Panc1 (cell line): Measurements from ENCODE around the gene ENGASE. TPM values are rescaled to one million over a fixed set of nuclear protein-coding genes. Genes with fewer than 3 reads are reported as not detected.

Experiments used
- ATAC-seq: fragments of 200-7000 bp; cut with Tn5 transposase; 2 replicates; pipeline ENCODE4 v1.9.1; 2020; ENCODE audit warnings: mild to moderate bottlenecking, moderate library complexity
- BruUV-seq: library from RNA; stranded (reverse); fragments of 400-500 nt; replicated peaks from 2 replicates; lab custom pipeline; 2021; lab: Mats Ljungman, UMichigan
- CTCF ChIA-PET: fragments of 300-600 bp; sonication (Branson Sonifier 250); formaldehyde crosslinking; loops from one replicate; lab custom pipeline; 2022; ENCODE audit warnings: antibody characterized with exemption; lab: Charles Lee
- POLR2A ChIA-PET: fragments of 300-600 bp; sonication (Branson Sonifier 250); formaldehyde crosslinking; loops from one replicate; lab custom pipeline; 2022; ENCODE audit warnings: antibody characterized with exemption; lab: Charles Lee
- DNase-seq: peaks from one replicate; pipeline ENCODE4 v3.0.0-alpha.2; 2010; ENCODE audit warnings: low read depth, low spot score
- H3K27ac ChIP-seq: 2 replicates; pipeline ENCODE4 v1.5.1; 2011; ENCODE audit warnings: mild to moderate bottlenecking, low read length, inconsistent platforms
- H3K27me3 ChIP-seq: fragments of 200-500 bp; sonication (Bioruptor generic); 2 replicates; pipeline ENCODE4 v1.6.0; 2014; ENCODE audit warnings: low read length, inconsistent platforms; ENCODE audit not compliant: control insufficient read depth, insufficient read depth
- H3K36me3 ChIP-seq: fragments of 200-500 bp; sonication (Bioruptor generic); 2 replicates; pipeline ENCODE4 v1.5.1; 2014; ENCODE audit warnings: inconsistent platforms, mild to moderate bottlenecking, low read length, moderate library complexity; ENCODE audit not compliant: control insufficient read depth, insufficient read depth
- H3K4me1 ChIP-seq: 2 replicates; pipeline ENCODE4 v1.5.1; 2011; ENCODE audit warnings: inconsistent platforms, mild to moderate bottlenecking, low read length, moderate library complexity; ENCODE audit not compliant: control insufficient read depth, insufficient read depth
- H3K4me3 ChIP-seq, 2 experiments: 2 replicates each; pipeline ENCODE4 v1.5.1; 2011 to 2012; ENCODE audit warnings: low read depth in 2 of 2, low read length in 2 of 2, mild to moderate bottlenecking in 2 of 2, inconsistent platforms in 1 of 2, moderate library complexity in 1 of 2
- H3K9me3 ChIP-seq: fragments of 200-500 bp; sonication (Bioruptor generic); 2 replicates; pipeline ENCODE4 v1.5.1; 2014; ENCODE audit warnings: low read depth, mild to moderate bottlenecking, inconsistent platforms, low read length, moderate library complexity; ENCODE audit not compliant: control insufficient read depth, insufficient read depth
- CTCF ChIP-seq: fragments of 450-650 bp; IDR thresholded peaks from 2 replicates; pipeline ENCODE4 v1.5.1; 2017; ENCODE audit warnings: mild to moderate bottlenecking
- POLR2AphosphoS5 ChIP-seq: IDR thresholded peaks from 2 replicates; pipeline ENCODE4 v1.6.1; 2012; ENCODE audit warnings: mild to moderate bottlenecking, low read depth, low read length, moderate library complexity
- SIN3A ChIP-seq: IDR thresholded peaks from 2 replicates; pipeline ENCODE4 v1.6.1; 2012; ENCODE audit warnings: low read depth, mild to moderate bottlenecking, low read length, moderate library complexity, borderline replicate concordance; ENCODE audit not compliant: insufficient read depth
- TCF7L2 ChIP-seq: IDR thresholded peaks from 2 replicates; pipeline ENCODE4 v1.6.1; 2011; ENCODE audit warnings: mild to moderate bottlenecking, low read depth, low read length, inconsistent platforms
- in situ Hi-C: cut with HindIII; loops from 2 replicates; pipeline ENCODE4 v1.10.0; 2016; ENCODE audit warnings: low sequenced_read_pairs, low pct_unique_long_range_greater_than_20kb
- intact Hi-C: fragments of 100-400 bp; cut with micrococcal nuclease; formaldehyde crosslinking; loops from one replicate; pipeline ENCODE4 v1.10.0; 2022; ENCODE audit not compliant: unreplicated experiment
- total RNA-seq: library from RNA; stranded (reverse); gene quantifications from one replicate; pipeline ENCODE4 v1.2.1, GENCODE V29; 2021; ENCODE audit not compliant: unreplicated experiment
- TF ChIP-seq, protein P1 (sequence below), 2 experiments: IDR thresholded peaks; 2 replicates each; pipeline ENCODE4 v1.6.1; 2011 to 2012; ENCODE audit warnings: low read depth in 2 of 2, control low read depth in 1 of 2, low read length in 1 of 2, mild to moderate bottlenecking in 1 of 2, moderate library complexity in 1 of 2; ENCODE audit not compliant: insufficient read depth in 1 of 2

The ENGASE gene
- total RNA-seq, 1 experiment from 2014 or later, result 32.3 TPM

- no peaks in the 10 kb centered on the region for H3K36me3 ChIP-seq
- no peaks in the 10 kb centered on the region; the same call in 1 of the 2 replicates for H3K27me3 ChIP-seq
- ChIA-PET POLR2A (no interaction called here), CTCF (interaction anchor here (0.5 kb wide), 1 partner anchor 9 kb away, joined by 3 read pairs; no protein-coding TSS in a partner anchor)
- H3K27ac ChIP-seq, result no peak overlapping the region
- no peaks in the 10 kb centered on the region for H3K4me1 ChIP-seq
- no peak overlapping the region for H3K4me3 ChIP-seq
- intact Hi-C loops (no loop called here), in situ Hi-C loops (no loop called here)
- H3K9me3 ChIP-seq, result no peaks in the 10 kb centered on the region
- no peak for DNase-seq
- no peak for TF ChIP-seq CTCF
- no peak for TF ChIP-seq SIN3A
- TF ChIP-seq POLR2AphosphoS5, result no peak
- TF ChIP-seq, protein P1, sequence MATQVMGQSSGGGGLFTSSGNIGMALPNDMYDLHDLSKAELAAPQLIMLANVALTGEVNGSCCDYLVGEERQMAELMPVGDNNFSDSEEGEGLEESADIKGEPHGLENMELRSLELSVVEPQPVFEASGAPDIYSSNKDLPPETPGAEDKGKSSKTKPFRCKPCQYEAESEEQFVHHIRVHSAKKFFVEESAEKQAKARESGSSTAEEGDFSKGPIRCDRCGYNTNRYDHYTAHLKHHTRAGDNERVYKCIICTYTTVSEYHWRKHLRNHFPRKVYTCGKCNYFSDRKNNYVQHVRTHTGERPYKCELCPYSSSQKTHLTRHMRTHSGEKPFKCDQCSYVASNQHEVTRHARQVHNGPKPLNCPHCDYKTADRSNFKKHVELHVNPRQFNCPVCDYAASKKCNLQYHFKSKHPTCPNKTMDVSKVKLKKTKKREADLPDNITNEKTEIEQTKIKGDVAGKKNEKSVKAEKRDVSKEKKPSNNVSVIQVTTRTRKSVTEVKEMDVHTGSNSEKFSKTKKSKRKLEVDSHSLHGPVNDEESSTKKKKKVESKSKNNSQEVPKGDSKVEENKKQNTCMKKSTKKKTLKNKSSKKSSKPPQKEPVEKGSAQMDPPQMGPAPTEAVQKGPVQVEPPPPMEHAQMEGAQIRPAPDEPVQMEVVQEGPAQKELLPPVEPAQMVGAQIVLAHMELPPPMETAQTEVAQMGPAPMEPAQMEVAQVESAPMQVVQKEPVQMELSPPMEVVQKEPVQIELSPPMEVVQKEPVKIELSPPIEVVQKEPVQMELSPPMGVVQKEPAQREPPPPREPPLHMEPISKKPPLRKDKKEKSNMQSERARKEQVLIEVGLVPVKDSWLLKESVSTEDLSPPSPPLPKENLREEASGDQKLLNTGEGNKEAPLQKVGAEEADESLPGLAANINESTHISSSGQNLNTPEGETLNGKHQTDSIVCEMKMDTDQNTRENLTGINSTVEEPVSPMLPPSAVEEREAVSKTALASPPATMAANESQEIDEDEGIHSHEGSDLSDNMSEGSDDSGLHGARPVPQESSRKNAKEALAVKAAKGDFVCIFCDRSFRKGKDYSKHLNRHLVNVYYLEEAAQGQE (IDR thresholded peaks at IDR 0.05; ENCODE audit: insufficient read depth in 1 of 2, low read depth in 2 of 2, low read length in 1 of 2), result no peak
- no peak for TF ChIP-seq TCF7L2
- no TSS peak for BruUV-seq
- ATAC-seq, result no peak
Measured at GRCh38 chr17:79108870-79109269, 34.2 kb downstream of the ENGASE start.

- Histone ChIP-seq H3K27me3 (no peaks in the 10 kb centered on the region; the same call in 1 of the 2 replicates), H3K9me3 (no peaks in the 10 kb centered on the region), H3K27ac (no peak overlapping the region), H3K4me3 (no peak overlapping the region), H3K36me3 (no peaks in the 10 kb centered on the region), H3K4me1 (no peaks in the 10 kb centered on the region)
- POLR2A ChIA-PET, result no interaction called here
- CTCF ChIA-PET, result interaction anchor here (0.5 kb wide), 1 partner anchor 9 kb away, joined by 3 read pairs; no protein-coding TSS in a partner anchor
- no TSS peak for BruUV-seq
- in situ Hi-C loops, result no loop called here
- TF ChIP-seq CTCF (peak; percentile 75; the same call in 1 of the 2 replicates), POLR2AphosphoS5 (no peak)
- intact Hi-C loops, result no loop called here
- DNase-seq (no peak), ATAC-seq (no peak)
Measured at GRCh38 chr17:79109584-79109983, 35.0 kb downstream of the ENGASE start.
